HL-60/S4 treated with retinoic acid at 250 ng/mL for 4 days and 3 days (cell line): Measurements from ENCODE around the gene ZIC3.
"Not testable (repeated sequence)": the region's sequence is repeated elsewhere in the genome, so short reads cannot be mapped to it uniquely, and the experiment has no call there.

Experiments
- in situ Hi-C: fragments of 300-500 bp; cut with MboI; formaldehyde crosslinking; loops from 2 replicates; pipeline ENCODE4 v1.7.0; 2022; ENCODE audit warnings: low sequenced_read_pairs

ZIC3 gene

GRCh38 chrX:137565921-137566745, at the start of gene ZIC3:
ZIC3 (plus strand) TSS chrX:137566127; CDS start chrX:137566692, 565 bp downstream.
- in situ Hi-C loops: no loop called here

- in situ Hi-C loops: no loop called here
Observed at GRCh38 chrX:137519459-137519858, 46.5 kb upstream of the ZIC3 start.

GRCh38 chrX:137545711-137546651, 19.9 kb upstream of the ZIC3 start:
- in situ Hi-C loops: no loop called here

GRCh38 chrX:137547291-137547690, 18.6 kb upstream of the ZIC3 start:
- in situ Hi-C loops: no loop called here

- in situ Hi-C loops: no loop called here
Observed at GRCh38 chrX:137548261-137548660, 17.7 kb upstream of the ZIC3 start.

GRCh38 chrX:137549073-137549472, 16.9 kb upstream of the ZIC3 start:
- in situ Hi-C loops: no loop called here

GRCh38 chrX:137549851-137550664, 15.9 kb upstream of the ZIC3 start:
- in situ Hi-C loops: no loop called here

- in situ Hi-C loops: no loop called here
Observed at GRCh38 chrX:137550665-137551261, 15.2 kb upstream of the ZIC3 start.

GRCh38 chrX:137552098-137552497, 13.8 kb upstream of the ZIC3 start:
- in situ Hi-C loops: not testable (repeated sequence)

GRCh38 chrX:137562096-137562495, 3.8 kb upstream of the ZIC3 start:
- in situ Hi-C loops: no loop called here

GRCh38 chrX:137563681-137564651, 2.0 kb upstream of the ZIC3 start:
- in situ Hi-C loops: no loop called here

- in situ Hi-C loops: no loop called here
Observed at GRCh38 chrX:137565318-137565904, 516 bp upstream of the ZIC3 start.

GRCh38 chrX:137566746-137567679, 1.1 kb downstream of the ZIC3 start:
- in situ Hi-C loops: no loop called here

- in situ Hi-C loops: no loop called here
Observed at GRCh38 chrX:137567682-137568232, 1.8 kb downstream of the ZIC3 start.

GRCh38 chrX:137568741-137569469, 3.0 kb downstream of the ZIC3 start:
- in situ Hi-C loops: no loop called here

GRCh38 chrX:137569470-137569891, 3.6 kb downstream of the ZIC3 start:
- in situ Hi-C loops: no loop called here
